H1 (cell line): Measurements from ENCODE around the gene NAP1L5. TPM values are rescaled to one million over a fixed set of nuclear protein-coding genes. Genes with fewer than 3 reads are reported as not detected.

Experiments
- EGR1 ChIP-seq: IDR thresholded peaks from 2 replicates; pipeline ENCODE4 v1.6.1; 2011; ENCODE audit warnings: low read depth, low read length, borderline replicate concordance
- JUN ChIP-seq: IDR thresholded peaks from 2 replicates; pipeline ENCODE4 v1.6.1; 2011; ENCODE audit warnings: low read depth, mild to moderate bottlenecking, improper control_type of control experiment, low read length
- polyA plus RNA-seq, 7 experiments: library from polyadenylated mRNA; depleted of rRNA in 3 of 7; stranded (reverse) in 5 of 7; unstranded in 2 of 7; fragments of >200 nt in 5 of 7; fragments of 200-250 nt in 2 of 7; gene quantifications; 1 replicate in 5 of 7; 2 replicates in 1 of 7; 4 replicates in 1 of 7; pipeline versions ENCODE4 v1.2.1 to v1.2.3, GENCODE V29; 2011 to 2013; ENCODE audit warnings: missing spikeins in 2 of 7, mixed read lengths in 2 of 7
- total RNA-seq: library from RNA; stranded (reverse); fragmentation: NEBNext Ultra II Directional; extraction: Animal tissue kit (Norgen Biotek cat#: 25700); gene quantifications from 2 replicates; pipeline ENCODE4 v1.2.1, GENCODE V29; 2021

Gene NAP1L5
- total and polyA plus RNA-seq, 2 of the 8 experiments (the other 6 are each of a cell fraction or from before 2014, with no cell fraction given) = 1.3 to 2.7 TPM

- TF ChIP-seq JUN (no peak), EGR1 (no peak)
Observed at GRCh38 chr4:88709989-88710388, 12.4 kb upstream of the NAP1L5 start (continued).
